IMR-90 (cell line): ENCODE data around the gene RHOBTB3. TPM values are rescaled to one million over a fixed set of nuclear protein-coding genes. Genes with fewer than 3 reads are reported as not detected.
A peak's percentile ranks its signal among the peaks of the same experiment; 100 is the strongest.

Experiments used
- ATAC-seq: fragments of 200-7000 bp; cut with Tn5 transposase; 2 replicates; pipeline ENCODE4 v1.9.1; 2020; ENCODE audit warnings: low read depth, mild to moderate bottlenecking, moderate library complexity
- BruUV-seq: library from RNA; stranded (reverse); fragments of 400-500 nt; replicated peaks from 2 replicates; lab custom pipeline; 2021; lab: Mats Ljungman, UMichigan
- CTCF ChIA-PET: fragments of 300-600 bp; formaldehyde crosslinking; extraction: SDS; loops from one replicate; lab custom pipeline; 2021; ENCODE audit warnings: antibody characterized with exemption; lab: Yijun Ruan, JAX
- POLR2A ChIA-PET: fragments of 300-600 bp; sonication (Branson Sonifier 250); formaldehyde crosslinking; loops from one replicate; lab custom pipeline; 2022; ENCODE audit warnings: antibody characterized with exemption; ENCODE audit not compliant: unreplicated experiment; lab: Charles Lee
- DNase-seq: peaks from one replicate; pipeline ENCODE4 v3.0.0; 2013
- H2AFZ ChIP-seq: replicated peaks from 2 replicates; pipeline ENCODE3; 2013; ENCODE audit warnings: low read length, mild to moderate bottlenecking; ENCODE audit not compliant: poor library complexity
- H2AK5ac ChIP-seq: 2 replicates; pipeline ENCODE4 v1.6.1; 2013; ENCODE audit warnings: low read depth, low read length, inconsistent platforms
- H2AK9ac ChIP-seq: replicated peaks from 2 replicates; pipeline ENCODE3; 2013; ENCODE audit warnings: mild to moderate bottlenecking, low read depth, low read length, moderate library complexity; ENCODE audit not compliant: poor library complexity
- H2BK120ac ChIP-seq: 2 replicates; pipeline ENCODE4 v1.6.1; 2013; ENCODE audit warnings: low read depth, low read length, inconsistent platforms
- H2BK15ac ChIP-seq: 3 replicates; pipeline ENCODE4 v1.6.1; 2013; ENCODE audit warnings: low read depth, low read length, inconsistent platforms
- H2BK20ac ChIP-seq: 2 replicates; pipeline ENCODE4 v1.6.1; 2013; ENCODE audit warnings: low read depth, mild to moderate bottlenecking, inconsistent platforms, low read length, moderate library complexity
- H2BK5ac ChIP-seq: 2 replicates; pipeline ENCODE4 v1.6.1; 2013; ENCODE audit warnings: mild to moderate bottlenecking, low read depth, low read length, inconsistent platforms; ENCODE audit not compliant: poor library complexity, severe bottlenecking
- H3K14ac ChIP-seq: replicated peaks from 2 replicates; pipeline ENCODE4 v1.6.1; 2013; ENCODE audit warnings: low read depth, low read length, inconsistent platforms
- H3K18ac ChIP-seq: 2 replicates; pipeline ENCODE4 v1.6.1; 2013; ENCODE audit warnings: low read depth, low read length, control low read depth
- H3K23ac ChIP-seq: 2 replicates; pipeline ENCODE4 v1.6.1; 2013; ENCODE audit warnings: low read depth, low read length, inconsistent platforms
- H3K27ac ChIP-seq: 2 replicates; pipeline ENCODE4 v1.5.1; 2013; ENCODE audit warnings: mild to moderate bottlenecking, control low read depth, low read length; ENCODE audit not compliant: insufficient read depth
- H3K27me3 ChIP-seq: 2 replicates; pipeline ENCODE4 v1.6.1; 2013; ENCODE audit warnings: low read length; ENCODE audit not compliant: control insufficient read depth, insufficient read depth
- H3K36me3 ChIP-seq: 2 replicates; pipeline ENCODE4 v1.6.1; 2013; ENCODE audit warnings: low read length, mixed read lengths; ENCODE audit not compliant: control insufficient read depth, insufficient read depth
- H3K4ac ChIP-seq: 2 replicates; pipeline ENCODE4 v1.6.1; 2013; ENCODE audit warnings: low read depth, low read length, inconsistent platforms
- H3K4me1 ChIP-seq: 2 replicates; pipeline ENCODE4 v1.6.1; 2013; ENCODE audit warnings: low read length, mixed read lengths; ENCODE audit not compliant: control insufficient read depth, insufficient read depth
- H3K4me2 ChIP-seq: 2 replicates; pipeline ENCODE4 v1.6.1; 2013; ENCODE audit warnings: low read depth, mild to moderate bottlenecking, control low read depth, low read length, moderate library complexity
- H3K4me3 ChIP-seq: 2 replicates; pipeline ENCODE4 v1.5.1; 2013; ENCODE audit warnings: low read depth, mild to moderate bottlenecking, control low read depth, low read length, moderate library complexity; ENCODE audit not compliant: insufficient read depth
- H3K56ac ChIP-seq: 2 replicates; pipeline ENCODE4 v1.6.1; 2013; ENCODE audit warnings: low read length, inconsistent platforms; ENCODE audit not compliant: insufficient read depth; ENCODE audit errors: extremely low read depth
- H3K79me1 ChIP-seq, 2 experiments: 2 replicates each; pipeline ENCODE4 v1.6.1; 2013; ENCODE audit warnings: low read length in 2 of 2, inconsistent platforms in 1 of 2, low read depth in 1 of 2
- H3K9ac ChIP-seq: 2 replicates; pipeline ENCODE4 v1.6.1; 2013; ENCODE audit warnings: low read depth, low read length, control low read depth
- H3K9me1 ChIP-seq: 2 replicates; pipeline ENCODE4 v1.6.1; 2013; ENCODE audit warnings: low read length, inconsistent platforms; ENCODE audit not compliant: insufficient read depth
- H3K9me3 ChIP-seq: 2 replicates; pipeline ENCODE4 v1.6.1; 2013; ENCODE audit warnings: low read length; ENCODE audit not compliant: control insufficient read depth, insufficient read depth
- H4K20me1 ChIP-seq: 2 replicates; pipeline ENCODE4 v1.6.1; 2013; ENCODE audit warnings: low read length, inconsistent platforms; ENCODE audit not compliant: insufficient read depth
- H4K5ac ChIP-seq: 2 replicates; pipeline ENCODE4 v1.6.1; 2013; ENCODE audit warnings: mild to moderate bottlenecking, low read depth, low read length, control low read depth
- H4K8ac ChIP-seq, 2 experiments: 2 replicates each; pipeline ENCODE4 v1.6.1; 2013; ENCODE audit warnings: low read depth in 2 of 2, low read length in 2 of 2, control low read depth in 1 of 2, inconsistent platforms in 1 of 2
- H4K91ac ChIP-seq: 2 replicates; pipeline ENCODE4 v1.6.1; 2013; ENCODE audit warnings: low read depth, low read length, inconsistent platforms; ENCODE audit not compliant: insufficient read depth
- BHLHE40 ChIP-seq: fragments of 150-350 bp; IDR thresholded peaks from 2 replicates; pipeline ENCODE4 v1.6.1; 2016; ENCODE audit warnings: mild to moderate bottlenecking, low read depth, low read length
- CEBPB ChIP-seq: IDR thresholded peaks from 2 replicates; pipeline ENCODE4 v1.6.1; 2012; ENCODE audit warnings: low read depth, low read length, improper control_type of control experiment
- CTCF ChIP-seq: conservative IDR thresholded peaks from 2 replicates; pipeline ENCODE4 v1.5.1; 2012; ENCODE audit warnings: mild to moderate bottlenecking, low read depth, low read length, improper control_type of control experiment
- FOS ChIP-seq: fragments of 150-350 bp; IDR thresholded peaks from 2 replicates; pipeline ENCODE4 v1.6.1; 2016; ENCODE audit warnings: low read depth, low read length
- MAFK ChIP-seq: IDR thresholded peaks from 2 replicates; pipeline ENCODE4 v1.6.1; 2012; ENCODE audit warnings: low read depth, low read length, improper control_type of control experiment
- MAZ ChIP-seq: IDR thresholded peaks from 2 replicates; pipeline ENCODE4 v1.6.1; 2012; ENCODE audit warnings: low read depth, mild to moderate bottlenecking, low read length, improper control_type of control experiment, moderate library complexity, borderline replicate concordance
- NFE2L2 ChIP-seq: fragments of 150-350 bp; IDR thresholded peaks from 2 replicates; pipeline ENCODE4 v1.6.1; 2016; ENCODE audit warnings: low read depth, mild to moderate bottlenecking, low read length
- POLR2A ChIP-seq: IDR thresholded peaks from 2 replicates; pipeline ENCODE4 v1.6.1; 2012; ENCODE audit warnings: mild to moderate bottlenecking, low read depth, low read length
- RAD21 ChIP-seq: IDR thresholded peaks from 2 replicates; pipeline ENCODE4 v1.6.1; 2012; ENCODE audit warnings: low read length, improper control_type of control experiment
- RFX5 ChIP-seq: IDR thresholded peaks from 2 replicates; pipeline ENCODE4 v1.8.0; 2012; ENCODE audit warnings: low read depth, mild to moderate bottlenecking, low read length, moderate library complexity
- SMC3 ChIP-seq: fragments of 150-350 bp; IDR thresholded peaks from 2 replicates; pipeline ENCODE4 v1.6.1; 2016; ENCODE audit warnings: low read depth, mild to moderate bottlenecking, antibody characterized with exemption, low read length, moderate library complexity
- USF2 ChIP-seq: fragments of 150-350 bp; IDR thresholded peaks from 2 replicates; pipeline ENCODE4 v1.6.1; 2017; ENCODE audit warnings: mild to moderate bottlenecking, antibody characterized with exemption, low read length, low read depth
- WGBS, 2 experiments: methylation state at CpG; one replicate each; pipeline versions ENCODE4 v1.1.5 to v1.1.7; 2013; ENCODE audit warnings: missing lambda C conversion rate in 2 of 2; ENCODE audit not compliant: insufficient read length in 1 of 2; ENCODE audit errors: extremely low coverage in 2 of 2; 5-methylcytosine and 5-hydroxymethylcytosine counted together
- dilution Hi-C: fragments of 300-500 bp; cut with HindIII; formaldehyde crosslinking; loops from one replicate; pipeline ENCODE4 v1.14.3; 2018; ENCODE audit warnings: low sequenced_read_pairs; ENCODE audit not compliant: unreplicated experiment
- in situ Hi-C: fragments of 300-500 bp; cut with MboI; formaldehyde crosslinking; loops from 3 replicates; pipeline ENCODE4 v1.14.3; 2019; ENCODE audit warnings: low sequenced_read_pairs, inconsistent platforms, mixed read lengths
- intact Hi-C: fragments of 100-400 bp; cut with micrococcal nuclease; formaldehyde crosslinking; loops from 2 replicates; pipeline ENCODE4 v1.10.0; 2022
- polyA plus RNA-seq, 3 experiments: library from polyadenylated mRNA; depleted of rRNA; stranded (reverse); fragments of >200 nt; gene quantifications; 2 replicates each; pipeline ENCODE4 v1.2.3, GENCODE V29; 2012; ENCODE audit warnings: low replicate concordance in 1 of 3
- total RNA-seq: library from RNA; depleted of rRNA; stranded (reverse); fragments of >200 nt; gene quantifications from 2 replicates; pipeline ENCODE4 v1.2.3, GENCODE V29; 2012

RHOBTB3 gene
- total and polyA plus RNA-seq, 2 of the 4 experiments (the other 2 are of a cell fraction) = 117 to 447 TPM

DNA sequence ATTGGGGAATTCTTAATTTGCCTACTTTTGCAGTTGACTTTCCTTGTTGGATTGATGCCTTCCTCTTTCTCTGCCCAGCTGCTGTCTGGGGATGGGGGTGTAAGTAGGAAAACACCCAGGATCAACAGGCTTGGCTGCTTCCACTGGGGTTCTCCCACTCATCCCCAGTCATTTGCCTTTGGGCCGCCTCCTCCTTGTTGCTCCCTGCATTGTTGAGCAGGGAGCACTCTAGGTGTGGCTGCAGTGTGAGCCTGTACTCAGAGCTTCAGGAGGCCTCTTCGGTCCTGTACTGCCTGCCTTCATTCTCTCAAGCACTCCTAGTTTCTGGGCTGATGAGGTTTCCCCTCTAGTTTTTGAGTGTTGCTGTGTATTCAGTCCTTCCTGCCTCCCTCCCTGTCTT is 12.1 kb downstream of the RHOBTB3 start:
- Histone ChIP-seq H3K14ac (0 out of 2 replicates have a peak overlapping the region, but pooled peaks have one; percentile 21), H3K4me1 (peaks cover 11% of the 10 kb centered on the region), H3K4ac (no peak overlapping the region), H4K91ac (no peak overlapping the region), H3K9me1 (peaks cover 12% of the 10 kb centered on the region), H2BK120ac (no peak overlapping the region), H2AFZ (no peak overlapping the region), H2AK9ac (no peak overlapping the region), H3K9ac (no peak overlapping the region), H3K4me2 (no peak overlapping the region), H3K27me3 (no peaks in the 10 kb centered on the region), H2BK5ac (no peak overlapping the region), H3K56ac (no peak overlapping the region), H2BK20ac (no peak overlapping the region), H3K79me1 (peaks cover 31 to 70% of the 10 kb centered on the region in 2 experiments), H3K4me3 (no peak overlapping the region), H2AK5ac (no peak overlapping the region; the same call in 1 of the 2 replicates), H4K5ac (no peak overlapping the region), H3K9me3 (no peaks in the 10 kb centered on the region), H2BK15ac (no peak overlapping the region), H3K27ac (peak overlapping the region; percentile 26; the same call in 1 of the 2 replicates), H3K18ac (no peak overlapping the region), H4K20me1 (peaks cover 19% of the 10 kb centered on the region), H4K8ac (no peak overlapping the region), H3K36me3 (peaks cover 44% of the 10 kb centered on the region), H3K23ac (no peak overlapping the region)
- ChIA-PET CTCF (interaction anchor here (0.9 kb wide), 1 partner anchor 38 kb away, joined by 3 read pairs; no protein-coding TSS in a partner anchor), POLR2A (no interaction called here)
- ATAC-seq (peak; percentile 8; the same call in 1 of the 2 replicates), DNase-seq (no peak)
- TF ChIP-seq BHLHE40 = no peak
- no peak for TF ChIP-seq CTCF
- TF ChIP-seq RFX5 = no peak
- TF ChIP-seq USF2 = no peak
- TF ChIP-seq RAD21 = no peak
- TF ChIP-seq NFE2L2 = no peak
- TF ChIP-seq SMC3 = no peak
- TF ChIP-seq CEBPB = no peak
- no peak for TF ChIP-seq FOS
- TF ChIP-seq POLR2A = no peak
- TF ChIP-seq MAFK = no peak
- no peak for TF ChIP-seq MAZ
- in situ Hi-C loops (no loop called here), dilution Hi-C loops (no loop called here), intact Hi-C loops (no loop called here)
- no TSS peak for BruUV-seq
- WGBS, 2 experiments = no CpG with 5 or more reads among the region's 2 CpGs
